GM12864 (cell line): Measurements from ENCODE around the gene AGTPBP1.
"Not testable (repeated sequence)": the region's sequence is repeated elsewhere in the genome, so short reads cannot be mapped to it uniquely, and the experiment has no call there.

Experiments
- DNase-seq: peaks from one replicate; pipeline ENCODE4 v3.0.0-alpha.2; 2011; ENCODE audit warnings: low read depth
- H3K4me3 ChIP-seq: 2 replicates; pipeline ENCODE4 v1.5.1; 2011; ENCODE audit warnings: mild to moderate bottlenecking, low read depth, low read length, control low read depth
- CTCF ChIP-seq: IDR thresholded peaks from 2 replicates; pipeline ENCODE4 v1.5.1; 2011; ENCODE audit warnings: low read depth, mild to moderate bottlenecking, moderate library complexity, low read length, control low read depth, inconsistent platforms; ENCODE audit errors: missing control alignments

The AGTPBP1 gene

GRCh38 chr9:85730916-85731630, 10.7 kb downstream of the AGTPBP1 start:
- TF ChIP-seq CTCF = no peak
- DNase-seq = no peak
- no peak overlapping the region for H3K4me3 ChIP-seq

GRCh38 chr9:85729882-85730281, 11.9 kb downstream of the AGTPBP1 start:
- no peak for TF ChIP-seq CTCF
- H3K4me3 ChIP-seq = no peak overlapping the region
- no peak for DNase-seq

- TF ChIP-seq CTCF = no peak
- H3K4me3 ChIP-seq = no peak overlapping the region
- no peak for DNase-seq
Observed at GRCh38 chr9:85727500-85727899, 14.3 kb downstream of the AGTPBP1 start.

GRCh38 chr9:85726737-85727136, 15.0 kb downstream of the AGTPBP1 start:
- DNase-seq = no peak
- no peak overlapping the region for H3K4me3 ChIP-seq
- TF ChIP-seq CTCF = no peak

GRCh38 chr9:85723215-85723614, 18.5 kb downstream of the AGTPBP1 start:
- DNase-seq = no peak
- no peak for TF ChIP-seq CTCF
- H3K4me3 ChIP-seq = no peak overlapping the region

GRCh38 chr9:85719411-85719810, 22.3 kb downstream of the AGTPBP1 start:
- DNase-seq, H3K4me3 ChIP-seq: not testable (repeated sequence)

- not testable (repeated sequence) for DNase-seq, H3K4me3 ChIP-seq
Observed at GRCh38 chr9:85717818-85718217, 23.9 kb downstream of the AGTPBP1 start.

GRCh38 chr9:85717220-85717619, 24.5 kb downstream of the AGTPBP1 start:
- TF ChIP-seq CTCF = no peak
- DNase-seq = no peak
- no peak overlapping the region for H3K4me3 ChIP-seq
